ENCODE measurements around the gene PREX1. TPM values are rescaled to one million over a fixed set of nuclear protein-coding genes. Genes with fewer than 3 reads are reported as not detected.

The PREX1 gene
- total RNA-seq, 1 donor from 2014 or later, result 66.0 TPM

DNA sequence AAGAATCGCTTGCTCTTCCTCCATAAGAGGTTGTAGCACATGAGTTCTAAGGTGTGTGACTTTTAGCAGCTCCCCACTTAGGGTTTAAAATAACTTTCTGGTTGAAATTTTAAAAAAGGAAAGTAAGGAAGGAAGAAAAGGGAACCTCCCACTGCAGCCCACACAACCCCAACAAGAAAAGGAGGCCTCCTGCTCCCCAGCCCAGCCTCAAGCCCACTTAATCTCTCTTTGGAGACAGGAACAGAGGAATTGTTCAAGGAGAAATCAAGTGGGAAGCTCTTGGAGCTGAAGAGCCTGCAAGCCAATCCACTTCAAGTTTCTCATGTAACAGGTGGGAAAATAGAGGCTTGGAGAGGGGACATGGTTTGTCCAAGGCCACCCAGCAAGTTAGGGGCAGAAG is 39.1 kb upstream of the PREX1 start:
- TF ChIP-seq, protein P1, sequence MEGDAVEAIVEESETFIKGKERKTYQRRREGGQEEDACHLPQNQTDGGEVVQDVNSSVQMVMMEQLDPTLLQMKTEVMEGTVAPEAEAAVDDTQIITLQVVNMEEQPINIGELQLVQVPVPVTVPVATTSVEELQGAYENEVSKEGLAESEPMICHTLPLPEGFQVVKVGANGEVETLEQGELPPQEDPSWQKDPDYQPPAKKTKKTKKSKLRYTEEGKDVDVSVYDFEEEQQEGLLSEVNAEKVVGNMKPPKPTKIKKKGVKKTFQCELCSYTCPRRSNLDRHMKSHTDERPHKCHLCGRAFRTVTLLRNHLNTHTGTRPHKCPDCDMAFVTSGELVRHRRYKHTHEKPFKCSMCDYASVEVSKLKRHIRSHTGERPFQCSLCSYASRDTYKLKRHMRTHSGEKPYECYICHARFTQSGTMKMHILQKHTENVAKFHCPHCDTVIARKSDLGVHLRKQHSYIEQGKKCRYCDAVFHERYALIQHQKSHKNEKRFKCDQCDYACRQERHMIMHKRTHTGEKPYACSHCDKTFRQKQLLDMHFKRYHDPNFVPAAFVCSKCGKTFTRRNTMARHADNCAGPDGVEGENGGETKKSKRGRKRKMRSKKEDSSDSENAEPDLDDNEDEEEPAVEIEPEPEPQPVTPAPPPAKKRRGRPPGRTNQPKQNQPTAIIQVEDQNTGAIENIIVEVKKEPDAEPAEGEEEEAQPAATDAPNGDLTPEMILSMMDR (IDR thresholded peaks at IDR 0.05), result no peak
- H3K27ac ChIP-seq, result no peak overlapping the region
- no peak for ATAC-seq
- intact Hi-C loops (cut with DNase I), result no loop called here
- H3K9me3 ChIP-seq, result no peaks in the 10 kb centered on the region
- no peak overlapping the region for H3K4me3 ChIP-seq
- no peaks in the 10 kb centered on the region for H3K36me3 ChIP-seq
- no peaks in the 10 kb centered on the region for H3K4me1 ChIP-seq
- no peaks in the 10 kb centered on the region for H3K27me3 ChIP-seq
- DNase-seq, result no peak

DNA sequence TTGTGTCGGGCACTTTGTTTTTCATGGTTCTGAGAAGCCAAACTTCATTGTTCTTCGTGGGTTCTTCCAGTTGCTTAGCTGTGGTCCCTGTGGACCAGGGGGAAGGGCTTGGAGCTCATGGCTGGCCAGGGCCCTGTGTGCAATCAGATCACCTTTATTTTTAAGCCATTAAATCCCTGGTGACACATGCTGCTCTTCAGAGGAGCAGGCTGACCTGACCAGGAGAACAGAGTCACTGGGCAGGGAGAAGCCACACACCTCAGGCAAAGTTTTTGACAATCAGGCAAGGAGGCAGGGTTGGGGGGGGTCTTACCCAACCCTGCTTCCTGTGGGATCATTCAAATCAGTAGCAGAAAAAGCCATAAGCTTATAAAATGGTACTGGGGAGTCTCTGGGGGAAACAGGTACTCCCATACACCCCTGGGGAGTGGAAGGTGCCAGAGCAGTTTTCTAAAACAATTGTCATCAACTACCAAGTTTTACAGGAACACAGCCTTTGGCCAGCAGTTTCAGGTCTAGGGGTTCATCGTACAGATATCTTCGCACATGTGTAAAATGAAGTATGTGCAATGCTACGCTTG is 37.0 kb upstream of the PREX1 start:
- no peak overlapping the region for H3K4me3 ChIP-seq
- DNase-seq, result no peak
- H3K27me3 ChIP-seq, result peaks cover 7% of the 10 kb centered on the region
- no peaks in the 10 kb centered on the region for H3K9me3 ChIP-seq
- intact Hi-C loops (cut with DNase I), result no loop called here
- no peak for ATAC-seq
- no peaks in the 10 kb centered on the region for H3K4me1 ChIP-seq
- TF ChIP-seq, protein P1 (IDR thresholded peaks at IDR 0.05), result no peak
- H3K36me3 ChIP-seq, result no peaks in the 10 kb centered on the region
- H3K27ac ChIP-seq, result no peak overlapping the region

GRCh38 chr20:48864254-48864653 is 36.5 kb upstream of the PREX1 start:
- ATAC-seq (no peak), DNase-seq (no peak)
- Histone ChIP-seq H3K27me3 (peaks cover 7% of the 10 kb centered on the region), H3K36me3 (no peaks in the 10 kb centered on the region), H3K27ac (no peak overlapping the region), H3K4me3 (no peak overlapping the region), H3K4me1 (no peaks in the 10 kb centered on the region), H3K9me3 (no peaks in the 10 kb centered on the region)
- TF ChIP-seq, protein P1 (IDR thresholded peaks at IDR 0.05), result no peak
- intact Hi-C loops (cut with DNase I), result no loop called here

DNA sequence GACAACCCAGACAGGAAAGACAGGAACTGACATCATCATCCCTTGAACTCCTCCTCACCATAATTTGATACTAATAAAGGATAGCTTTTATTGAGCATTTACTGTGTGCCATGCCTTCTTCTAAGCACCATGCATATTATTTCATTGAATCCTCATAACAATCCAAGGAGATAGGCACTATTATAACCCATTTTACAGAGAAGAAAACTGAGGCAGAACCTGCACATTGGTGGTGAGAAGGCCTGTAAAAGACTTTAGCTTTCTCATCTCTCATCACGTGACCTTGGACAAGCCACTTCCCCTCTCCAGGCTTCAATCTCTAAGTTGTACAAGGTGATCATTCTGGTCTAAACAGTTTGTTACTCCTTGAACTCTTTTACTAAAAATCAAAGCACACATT is 34.5 kb upstream of the PREX1 start:
- Histone ChIP-seq H3K9me3 (no peaks in the 10 kb centered on the region), H3K27me3 (peaks cover 7% of the 10 kb centered on the region), H3K4me3 (no peak overlapping the region), H3K4me1 (peaks cover 12% of the 10 kb centered on the region), H3K27ac (no peak overlapping the region), H3K36me3 (no peaks in the 10 kb centered on the region)
- TF ChIP-seq, protein P1 (IDR thresholded peaks at IDR 0.05), result no peak
- intact Hi-C loops (cut with DNase I), result no loop called here
- no peak for DNase-seq
- no peak for ATAC-seq

DNA sequence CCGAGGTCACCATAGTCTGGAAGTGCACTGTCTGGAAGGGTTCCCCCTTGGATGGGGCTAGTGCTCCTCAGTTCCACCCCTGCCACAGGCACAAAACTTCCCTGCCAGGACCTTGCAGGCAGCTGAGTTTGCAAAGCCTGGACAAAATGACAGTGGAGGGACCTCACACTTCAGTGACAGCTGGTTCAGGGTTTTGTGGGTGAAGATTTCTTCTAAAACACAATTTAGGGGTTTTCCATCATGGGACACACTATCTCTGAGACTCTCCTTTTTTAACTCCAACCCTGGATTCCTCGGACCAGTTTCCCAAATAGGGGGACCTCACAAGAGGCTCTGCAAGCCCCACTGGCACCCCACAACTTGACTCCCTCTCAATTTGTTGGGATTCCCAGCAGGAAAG is 33.6 kb upstream of the PREX1 start:
- no peak for ATAC-seq
- no peak for DNase-seq

More for the DNA sequence above, 33.6 kb upstream of the PREX1 start:
- Histone ChIP-seq H3K4me3 (no peak overlapping the region), H3K9me3 (no peaks in the 10 kb centered on the region), H3K36me3 (no peaks in the 10 kb centered on the region), H3K27ac (no peak overlapping the region), H3K27me3 (peaks cover 7% of the 10 kb centered on the region), H3K4me1 (peaks cover 12% of the 10 kb centered on the region)
- intact Hi-C loops (cut with DNase I), result no loop called here
- TF ChIP-seq, protein P1 (IDR thresholded peaks at IDR 0.05), result no peak

Data from upper lobe of right lung (tissue), 1 donor.